ENCODE data around the gene NUCB2.
A peak's percentile ranks its signal among the peaks of the same experiment; 100 is the strongest.

The NUCB2 gene

GRCh38 chr11:17328871-17329494 is 52.4 kb downstream of the NUCB2 start:
- no peaks in the 10 kb centered on the region for H3K4me1 ChIP-seq (ENCODE audit: control insufficient read depth in 5 of 5, insufficient read depth in 5 of 5, low read length in 5 of 5)
- H3K4me3 ChIP-seq (ENCODE audit: low read depth in 1 of 5, low read length in 5 of 5) = no peak overlapping the region
- no peaks in the 10 kb centered on the region for H3K9me3 ChIP-seq (ENCODE audit: control insufficient read depth in 5 of 5, low read length in 5 of 5)
- no peaks in the 10 kb centered on the region for H3K27me3 ChIP-seq (ENCODE audit: control insufficient read depth in 5 of 5, insufficient read depth in 4 of 5, low read length in 5 of 5)
- peaks cover 6 to 29% (median 27%) of the 10 kb centered on the region in 5 donors for H3K36me3 ChIP-seq (ENCODE audit: control insufficient read depth in 5 of 5, insufficient read depth in 5 of 5, low read length in 5 of 5)
- H3K27ac ChIP-seq (ENCODE audit: low read depth, low read length) = no peak overlapping the region
- H3K9ac ChIP-seq (ENCODE audit: low read length in 5 of 5) = no peak overlapping the region

- Histone ChIP-seq H3K9me3 (ENCODE audit: control insufficient read depth in 5 of 5, low read length in 5 of 5) (no peaks in the 10 kb centered on the region), H3K9ac (ENCODE audit: low read length in 5 of 5) (no peak overlapping the region), H3K4me1 (ENCODE audit: control insufficient read depth in 5 of 5, insufficient read depth in 5 of 5, low read length in 5 of 5) (no peaks in the 10 kb centered on the region), H3K27ac (ENCODE audit: low read depth, low read length) (no peak overlapping the region), H3K27me3 (ENCODE audit: control insufficient read depth in 5 of 5, insufficient read depth in 4 of 5, low read length in 5 of 5) (no peaks in the 10 kb centered on the region), H3K4me3 (ENCODE audit: low read depth in 1 of 5, low read length in 5 of 5) (no peak overlapping the region), H3K36me3 (ENCODE audit: control insufficient read depth in 5 of 5, insufficient read depth in 5 of 5, low read length in 5 of 5) (peaks cover 9 to 33% (median 30%) of the 10 kb centered on the region in 5 donors)
Observed at GRCh38 chr11:17331669-17332068, 55.1 kb downstream of the NUCB2 start.

GRCh38 chr11:17333799-17334586 is 57.5 kb downstream of the NUCB2 start:
- H3K36me3 ChIP-seq (ENCODE audit: control insufficient read depth in 5 of 5, insufficient read depth in 5 of 5, low read length in 5 of 5) = peaks cover 6 to 27% (median 21%) of the 10 kb centered on the region in 5 donors
- H3K4me3 ChIP-seq (ENCODE audit: low read depth in 1 of 5, low read length in 5 of 5) = no peak overlapping the region
- H3K4me1 ChIP-seq (ENCODE audit: control insufficient read depth in 5 of 5, insufficient read depth in 5 of 5, low read length in 5 of 5) = no peaks in the 10 kb centered on the region
- H3K27ac ChIP-seq (ENCODE audit: low read depth, low read length) = no peak overlapping the region
- H3K9ac ChIP-seq (ENCODE audit: low read length in 5 of 5) = no peak overlapping the region
- no peaks in the 10 kb centered on the region for H3K27me3 ChIP-seq (ENCODE audit: control insufficient read depth in 5 of 5, insufficient read depth in 4 of 5, low read length in 5 of 5)
- H3K9me3 ChIP-seq (ENCODE audit: control insufficient read depth in 5 of 5, low read length in 5 of 5) = no peaks in the 10 kb centered on the region

GRCh38 chr11:17343257-17343656 is 66.7 kb downstream of the NUCB2 start:
- no peaks in the 10 kb centered on the region for H3K4me1 ChIP-seq (ENCODE audit: control insufficient read depth in 5 of 5, insufficient read depth in 5 of 5, low read length in 5 of 5)
- peaks cover 0 to 3% (median 0%) of the 10 kb centered on the region in 5 donors for H3K36me3 ChIP-seq (ENCODE audit: control insufficient read depth in 5 of 5, insufficient read depth in 5 of 5, low read length in 5 of 5)
- H3K9ac ChIP-seq (ENCODE audit: low read length in 5 of 5) = no peak overlapping the region
- no peaks in the 10 kb centered on the region for H3K9me3 ChIP-seq (ENCODE audit: control insufficient read depth in 5 of 5, low read length in 5 of 5)
- no peak overlapping the region for H3K27ac ChIP-seq (ENCODE audit: low read depth, low read length)
- H3K27me3 ChIP-seq (ENCODE audit: control insufficient read depth in 5 of 5, insufficient read depth in 4 of 5, low read length in 5 of 5) = no peaks in the 10 kb centered on the region
- H3K4me3 ChIP-seq (ENCODE audit: low read depth in 1 of 5, low read length in 5 of 5) = no peak overlapping the region

GRCh38 chr11:17343907-17344306 is 67.4 kb downstream of the NUCB2 start:
- no peaks in the 10 kb centered on the region for H3K4me1 ChIP-seq (ENCODE audit: control insufficient read depth in 5 of 5, insufficient read depth in 5 of 5, low read length in 5 of 5)

GRCh38 chr11:17347676-17348075 is 71.1 kb downstream of the NUCB2 start:
- Histone ChIP-seq H3K36me3 (ENCODE audit: control insufficient read depth in 5 of 5, insufficient read depth in 5 of 5, low read length in 5 of 5) (peaks cover 0 to 3% (median 0%) of the 10 kb centered on the region in 5 donors), H3K9me3 (ENCODE audit: control insufficient read depth in 5 of 5, low read length in 5 of 5) (no peaks in the 10 kb centered on the region), H3K27me3 (ENCODE audit: control insufficient read depth in 5 of 5, insufficient read depth in 4 of 5, low read length in 5 of 5) (peaks cover 0 to 3% (median 0%) of the 10 kb centered on the region in 5 donors), H3K9ac (ENCODE audit: low read length in 5 of 5) (no peak overlapping the region), H3K4me3 (ENCODE audit: low read depth in 1 of 5, low read length in 5 of 5) (no peak overlapping the region), H3K4me1 (ENCODE audit: control insufficient read depth in 5 of 5, insufficient read depth in 5 of 5, low read length in 5 of 5) (peaks cover 0 to 13% (median 11%) of the 10 kb centered on the region in 5 donors), H3K27ac (ENCODE audit: low read depth, low read length) (no peak overlapping the region)

More at GRCh38 chr11:17343907-17344306, 67.4 kb downstream of the NUCB2 start:
- Histone ChIP-seq H3K36me3 (ENCODE audit: control insufficient read depth in 5 of 5, insufficient read depth in 5 of 5, low read length in 5 of 5) (peaks cover 0 to 3% (median 0%) of the 10 kb centered on the region in 5 donors), H3K27me3 (ENCODE audit: control insufficient read depth in 5 of 5, insufficient read depth in 4 of 5, low read length in 5 of 5) (no peaks in the 10 kb centered on the region), H3K9me3 (ENCODE audit: control insufficient read depth in 5 of 5, low read length in 5 of 5) (no peaks in the 10 kb centered on the region), H3K4me3 (ENCODE audit: low read depth in 1 of 5, low read length in 5 of 5) (no peak overlapping the region), H3K27ac (ENCODE audit: low read depth, low read length) (no peak overlapping the region), H3K9ac (ENCODE audit: low read length in 5 of 5) (no peak overlapping the region)

- Histone ChIP-seq H3K4me1 (ENCODE audit: control insufficient read depth in 5 of 5, insufficient read depth in 5 of 5, low read length in 5 of 5) (peaks cover 3 to 30% (median 27%) of the 10 kb centered on the region in 5 donors), H3K4me3 (ENCODE audit: low read depth in 1 of 5, low read length in 5 of 5) (no peak overlapping the region), H3K36me3 (ENCODE audit: control insufficient read depth in 5 of 5, insufficient read depth in 5 of 5, low read length in 5 of 5) (no peaks in the 10 kb centered on the region), H3K27ac (ENCODE audit: low read depth, low read length) (no peak overlapping the region), H3K9ac (ENCODE audit: low read length in 5 of 5) (no peak overlapping the region), H3K9me3 (ENCODE audit: control insufficient read depth in 5 of 5, low read length in 5 of 5) (no peaks in the 10 kb centered on the region), H3K27me3 (ENCODE audit: control insufficient read depth in 5 of 5, insufficient read depth in 4 of 5, low read length in 5 of 5) (peaks cover 0 to 3% (median 0%) of the 10 kb centered on the region in 5 donors)
Observed at GRCh38 chr11:17350455-17351171, 74.1 kb downstream of the NUCB2 start.

GRCh38 chr11:17351172-17351509 is 74.6 kb downstream of the NUCB2 start:
- Histone ChIP-seq H3K4me3 (ENCODE audit: low read depth in 1 of 5, low read length in 5 of 5) (peak overlapping the region; percentile 39 to 73 (median 65)), H3K36me3 (ENCODE audit: control insufficient read depth in 5 of 5, insufficient read depth in 5 of 5, low read length in 5 of 5) (no peaks in the 10 kb centered on the region), H3K27me3 (ENCODE audit: control insufficient read depth in 5 of 5, insufficient read depth in 4 of 5, low read length in 5 of 5) (peaks cover 0 to 3% (median 0%) of the 10 kb centered on the region in 5 donors), H3K9ac (ENCODE audit: low read length in 5 of 5) (peak overlapping the region in 1 of 5 donors; percentile 64), H3K9me3 (ENCODE audit: control insufficient read depth in 5 of 5, low read length in 5 of 5) (no peaks in the 10 kb centered on the region), H3K4me1 (ENCODE audit: control insufficient read depth in 5 of 5, insufficient read depth in 5 of 5, low read length in 5 of 5) (peaks cover 3 to 30% (median 27%) of the 10 kb centered on the region in 5 donors), H3K27ac (ENCODE audit: low read depth, low read length) (no peak overlapping the region)

GRCh38 chr11:17351510-17352176 is 75.1 kb downstream of the NUCB2 start, which contains the start of gene NCR3LG1:
TSS of gene NCR3LG1 (plus strand) at chr11:17351800. CDS start at chr11:17351970, 170 bp downstream.
- H3K4me3 ChIP-seq (ENCODE audit: low read depth in 1 of 5, low read length in 5 of 5) = peak within 1 kb of the TSS; percentile 73 to 88 (median 73)
- H3K4me1 ChIP-seq (ENCODE audit: control insufficient read depth in 5 of 5, insufficient read depth in 5 of 5, low read length in 5 of 5) = peaks cover 3 to 30% (median 27%) of the 10 kb centered on the region in 5 donors
- H3K27me3 ChIP-seq (ENCODE audit: control insufficient read depth in 5 of 5, insufficient read depth in 4 of 5, low read length in 5 of 5) = peaks cover 0 to 3% (median 0%) of the 10 kb centered on the region in 5 donors
- no peak within 1 kb of the TSS for H3K27ac ChIP-seq (ENCODE audit: low read depth, low read length)
- no peaks in the 10 kb centered on the region for H3K9me3 ChIP-seq (ENCODE audit: control insufficient read depth in 5 of 5, low read length in 5 of 5)
- H3K36me3 ChIP-seq (ENCODE audit: control insufficient read depth in 5 of 5, insufficient read depth in 5 of 5, low read length in 5 of 5) = no peaks in the 10 kb centered on the region
- peak within 1 kb of the TSS in 3 of 5 donors; percentile 45 to 71 (median 64) for H3K9ac ChIP-seq (ENCODE audit: low read length in 5 of 5)

Data from subcutaneous abdominal adipose tissue (tissue), 5 donors.